H1 (cell line): Measurements from ENCODE around the gene POLN. TPM values are rescaled to one million over a fixed set of nuclear protein-coding genes. Genes with fewer than 3 reads are reported as not detected.

Experiments used
- CTCF ChIA-PET: fragments of 300-600 bp; sonication (Branson Sonifier 250); formaldehyde crosslinking; loops from one replicate; lab custom pipeline; 2021; ENCODE audit not compliant: partially characterized antibody; lab: Charles Lee
- POLR2A ChIA-PET: fragments of 300-600 bp; sonication (Branson Sonifier 250); formaldehyde crosslinking; loops from one replicate; lab custom pipeline; 2021; ENCODE audit warnings: inconsistent platforms; ENCODE audit not compliant: partially characterized antibody; lab: Charles Lee
- DNase-seq, 2 experiments: peaks; one replicate each; pipeline versions ENCODE4 v3.0.0 to v3.0.0-alpha.2; 2010 to 2022; ENCODE audit warnings: low spot score in 2 of 2, low read depth in 1 of 2, mixed read lengths in 1 of 2
- FAIRE-seq: peaks from 2 replicates; lab custom pipeline; 2011; peaks lifted over from hg19 to GRCh38; lab: Jason Lieb, UNC
- H2AFZ ChIP-seq: 2 replicates; pipeline ENCODE4 v1.8.1; 2012; ENCODE audit warnings: low read length, inconsistent platforms
- H2AK5ac ChIP-seq: 2 replicates; pipeline ENCODE4 v1.6.1; 2013; ENCODE audit warnings: low read depth, low read length
- H2BK120ac ChIP-seq: replicated peaks from 2 replicates; pipeline ENCODE3; 2013; ENCODE audit warnings: low read depth, low read length, inconsistent platforms
- H2BK12ac ChIP-seq: 2 replicates; pipeline ENCODE4 v1.6.1; 2013; ENCODE audit warnings: low read depth, low read length
- H2BK15ac ChIP-seq: 2 replicates; pipeline ENCODE4 v1.6.1; 2013; ENCODE audit warnings: low read length
- H2BK20ac ChIP-seq: 2 replicates; pipeline ENCODE4 v1.6.1; 2013; ENCODE audit warnings: low read length
- H2BK5ac ChIP-seq: 2 replicates; pipeline ENCODE4 v1.6.1; 2013; ENCODE audit warnings: low read depth, low read length
- H3K14ac ChIP-seq: 2 replicates; pipeline ENCODE4 v1.6.1; 2013; ENCODE audit warnings: inconsistent platforms; ENCODE audit not compliant: insufficient read length
- H3K18ac ChIP-seq: 2 replicates; pipeline ENCODE4 v1.6.1; 2013; ENCODE audit warnings: low read length; ENCODE audit errors: extremely low read depth
- H3K23ac ChIP-seq: 2 replicates; pipeline ENCODE4 v1.6.1; 2013; ENCODE audit warnings: inconsistent platforms; ENCODE audit not compliant: insufficient read length
- H3K23me2 ChIP-seq: 2 replicates; pipeline ENCODE4 v1.6.1; 2013; ENCODE audit warnings: low read depth, low read length
- H3K27ac ChIP-seq: 2 replicates; pipeline ENCODE4 v1.6.1; 2011; ENCODE audit warnings: low read depth, low read length, inconsistent platforms
- H3K27me3 ChIP-seq, 4 experiments: replicated peaks in 1 of 4; 1 replicate in 1 of 4; 2 replicates in 3 of 4; pipeline versions ENCODE4 v1.6.1 to v1.8.1; 2011 to 2013; ENCODE audit warnings: low read length in 3 of 4, mild to moderate bottlenecking in 3 of 4, inconsistent platforms in 2 of 4, mixed read lengths in 2 of 4, moderate library complexity in 1 of 4; ENCODE audit not compliant: control insufficient read depth in 3 of 4, insufficient read depth in 3 of 4; ENCODE audit errors: extremely low read depth in 1 of 4
- H3K36me3 ChIP-seq, 4 experiments: 2 replicates each; pipeline versions ENCODE4 v1.6.1 to v1.8.1; 2011 to 2013; ENCODE audit warnings: mild to moderate bottlenecking in 4 of 4, low read length in 3 of 4, moderate library complexity in 2 of 4, control low read depth in 1 of 4, inconsistent platforms in 1 of 4; ENCODE audit not compliant: insufficient read depth in 4 of 4, control insufficient read depth in 2 of 4
- H3K4ac ChIP-seq: replicated peaks from 2 replicates; pipeline ENCODE3; 2013; ENCODE audit warnings: low read length, low read depth, mixed read lengths, inconsistent platforms; ENCODE audit not compliant: insufficient read length
- H3K4me1 ChIP-seq, 4 experiments: replicated peaks in 1 of 4; 1 replicate in 1 of 4; 2 replicates in 3 of 4; pipeline versions ENCODE4 v1.6.1 to v1.8.1; 2011 to 2013; ENCODE audit warnings: low read length in 3 of 4, inconsistent platforms in 2 of 4, mixed read lengths in 1 of 4; ENCODE audit not compliant: insufficient read depth in 4 of 4, control insufficient read depth in 3 of 4
- H3K4me2 ChIP-seq, 2 experiments: 2 replicates each; pipeline versions ENCODE4 v1.6.1 to v1.8.1; 2011 to 2013; ENCODE audit warnings: low read depth in 2 of 2, low read length in 2 of 2, control low read depth in 1 of 2, inconsistent platforms in 1 of 2, mild to moderate bottlenecking in 1 of 2; ENCODE audit not compliant: insufficient read depth in 1 of 2
- H3K4me3 ChIP-seq, 4 experiments: fragments of 200-600, 300-600 bp in 1 of 4; sonication (generic), shearing (Covaris generic), sonication (Bioruptor Twin) in 1 of 4; 2 replicates each; pipeline versions ENCODE4 v1.5.1 to v1.8.1; 2011 to 2016; ENCODE audit warnings: low read length in 4 of 4, low read depth in 3 of 4, control low read depth in 2 of 4, inconsistent platforms in 2 of 4, mild to moderate bottlenecking in 2 of 4, mixed read lengths in 1 of 4, moderate library complexity in 1 of 4; ENCODE audit not compliant: insufficient read depth in 2 of 4; ENCODE audit errors: extremely low read depth in 1 of 4
- H3K56ac ChIP-seq: replicated peaks from 2 replicates; pipeline ENCODE3; 2013; ENCODE audit warnings: low read depth, mild to moderate bottlenecking, mixed read lengths, low read length, inconsistent platforms; ENCODE audit not compliant: insufficient read length
- H3K79me1 ChIP-seq: 2 replicates; pipeline ENCODE4 v1.6.1; 2013; ENCODE audit warnings: low read depth, low read length, control low read depth
- H3K79me2 ChIP-seq, 2 experiments: 2 replicates each; pipeline versions ENCODE4 v1.6.1 to v1.8.1; 2012 to 2013; ENCODE audit warnings: low read length in 2 of 2, mild to moderate bottlenecking in 2 of 2, inconsistent platforms in 1 of 2; ENCODE audit not compliant: insufficient read depth in 2 of 2, control insufficient read depth in 1 of 2
- H3K9ac ChIP-seq, 4 experiments: replicated peaks in 1 of 4; 1 replicate in 1 of 4; 2 replicates in 3 of 4; pipeline versions ENCODE4 v1.6.1 to v1.8.1; 2011 to 2013; ENCODE audit warnings: low read depth in 3 of 4, low read length in 3 of 4, control low read depth in 2 of 4, mild to moderate bottlenecking in 2 of 4, moderate library complexity in 2 of 4, inconsistent platforms in 1 of 4; ENCODE audit errors: extremely low read depth in 1 of 4
- H3K9me3 ChIP-seq, 2 experiments: 2 replicates each; pipeline versions ENCODE4 v1.6.1 to v1.8.1; 2012 to 2013; ENCODE audit warnings: mild to moderate bottlenecking in 2 of 2, moderate library complexity in 2 of 2, control low read depth in 1 of 2, inconsistent platforms in 1 of 2, low read depth in 1 of 2, low read length in 1 of 2, mixed read lengths in 1 of 2; ENCODE audit not compliant: insufficient read depth in 2 of 2
- H4K20me1 ChIP-seq, 2 experiments: replicated peaks in 1 of 2; 2 replicates each; pipeline versions ENCODE3 to v1.8.1; 2011 to 2013; ENCODE audit warnings: inconsistent platforms in 2 of 2, low read length in 2 of 2, mild to moderate bottlenecking in 1 of 2; ENCODE audit not compliant: insufficient read depth in 2 of 2, control insufficient read depth in 1 of 2
- H4K5ac ChIP-seq: 2 replicates; pipeline ENCODE4 v1.6.1; 2013; ENCODE audit warnings: low read length, low read depth, mixed read lengths, inconsistent platforms; ENCODE audit not compliant: insufficient read length
- H4K8ac ChIP-seq: 2 replicates; pipeline ENCODE4 v1.8.0; 2013; ENCODE audit warnings: mild to moderate bottlenecking, moderate library complexity, low read length, inconsistent platforms; ENCODE audit not compliant: insufficient read depth; ENCODE audit errors: extremely low read depth
- H4K91ac ChIP-seq: replicated peaks from 2 replicates; pipeline ENCODE3; 2013; ENCODE audit warnings: low read length, mixed read lengths, inconsistent platforms; ENCODE audit not compliant: insufficient read length
- CREB1 ChIP-seq: IDR thresholded peaks from 2 replicates; pipeline ENCODE4 v1.6.1; 2012; ENCODE audit warnings: inconsistent platforms
- CTBP2 ChIP-seq: IDR thresholded peaks from 2 replicates; pipeline ENCODE4 v1.7.0; 2011; ENCODE audit warnings: borderline replicate concordance, mild to moderate bottlenecking, moderate library complexity, mixed read lengths, low read length; ENCODE audit not compliant: insufficient read depth, insufficient read length
- EGR1 ChIP-seq: IDR thresholded peaks from 2 replicates; pipeline ENCODE4 v1.6.1; 2011; ENCODE audit warnings: low read depth, low read length, borderline replicate concordance
- EP300 ChIP-seq, 2 experiments: IDR thresholded peaks; 1 replicate in 1 of 2; 2 replicates in 1 of 2; pipeline ENCODE4 v1.6.1; 2011 to 2012; ENCODE audit warnings: low read depth in 2 of 2, low read length in 2 of 2, mild to moderate bottlenecking in 2 of 2, borderline replicate concordance in 1 of 2, inconsistent platforms in 1 of 2, moderate library complexity in 1 of 2
- HDAC2 ChIP-seq, 2 experiments: fragments of 300-600 bp in 1 of 2; sonication (generic) in 1 of 2; IDR thresholded peaks; 2 replicates each; pipeline ENCODE4 v1.6.1; 2011 to 2012; ENCODE audit warnings: low read depth in 2 of 2, low read length in 2 of 2, mild to moderate bottlenecking in 2 of 2, moderate library complexity in 2 of 2, borderline replicate concordance in 1 of 2, inconsistent platforms in 1 of 2
- RBBP5 ChIP-seq: IDR thresholded peaks from 2 replicates; pipeline ENCODE4 v1.7.1; 2012; ENCODE audit warnings: low read depth, mild to moderate bottlenecking, inconsistent platforms, low read length, moderate library complexity, borderline replicate concordance
- SP2 ChIP-seq: IDR thresholded peaks from 2 replicates; pipeline ENCODE4 v1.6.1; 2012; ENCODE audit warnings: mild to moderate bottlenecking, low read length, inconsistent platforms
- SUZ12 ChIP-seq: fragments of 200-600 bp; sonication (generic); IDR thresholded peaks from 2 replicates; pipeline ENCODE4 v1.6.1; 2012; ENCODE audit warnings: mild to moderate bottlenecking, inconsistent platforms, low read length, moderate library complexity, mixed read lengths
- TAF7 ChIP-seq: optimal IDR thresholded peaks from 2 replicates; pipeline ENCODE3; 2011; ENCODE audit warnings: low read depth, mild to moderate bottlenecking, inconsistent platforms, low read length, moderate library complexity, borderline replicate concordance
- WGBS, 2 experiments: shearing (Covaris generic) in 1 of 2; methylation state at CpG; one replicate each; pipeline versions ENCODE4 v1.1.6 to v1.1.7; 2013 to 2015; ENCODE audit warnings: low lambda C conversion rate in 2 of 2, mixed read lengths in 2 of 2, inconsistent platforms in 1 of 2, low coverage in 1 of 2, missing lambda C conversion rate in 1 of 2; ENCODE audit not compliant: insufficient replicate concordance in 2 of 2, insufficient coverage in 1 of 2, insufficient read length in 1 of 2; ENCODE audit errors: extremely low coverage in 1 of 2, missing lambda C conversion rate in 1 of 2; 5-methylcytosine and 5-hydroxymethylcytosine counted together
- polyA plus RNA-seq, 7 experiments: library from polyadenylated mRNA; depleted of rRNA in 3 of 7; stranded (reverse) in 5 of 7; unstranded in 2 of 7; fragments of >200 nt in 5 of 7; fragments of 200-250 nt in 2 of 7; gene quantifications; 1 replicate in 5 of 7; 2 replicates in 1 of 7; 4 replicates in 1 of 7; pipeline versions ENCODE4 v1.2.1 to v1.2.3, GENCODE V29; 2011 to 2013; ENCODE audit warnings: missing spikeins in 2 of 7, mixed read lengths in 2 of 7
- total RNA-seq: library from RNA; stranded (reverse); fragmentation: NEBNext Ultra II Directional; extraction: Animal tissue kit (Norgen Biotek cat#: 25700); gene quantifications from 2 replicates; pipeline ENCODE4 v1.2.1, GENCODE V29; 2021
- TF ChIP-seq, protein P1 (sequence below): IDR thresholded peaks from 2 replicates; pipeline ENCODE4 v1.6.1; 2011; ENCODE audit warnings: low read depth, mild to moderate bottlenecking, low read length; ENCODE audit not compliant: insufficient read depth

POLN gene
- total and polyA plus RNA-seq, 2 of the 8 experiments (the other 6 are each of a cell fraction or from before 2014, with no cell fraction given), result 0.98 to 1.5 TPM

DNA sequence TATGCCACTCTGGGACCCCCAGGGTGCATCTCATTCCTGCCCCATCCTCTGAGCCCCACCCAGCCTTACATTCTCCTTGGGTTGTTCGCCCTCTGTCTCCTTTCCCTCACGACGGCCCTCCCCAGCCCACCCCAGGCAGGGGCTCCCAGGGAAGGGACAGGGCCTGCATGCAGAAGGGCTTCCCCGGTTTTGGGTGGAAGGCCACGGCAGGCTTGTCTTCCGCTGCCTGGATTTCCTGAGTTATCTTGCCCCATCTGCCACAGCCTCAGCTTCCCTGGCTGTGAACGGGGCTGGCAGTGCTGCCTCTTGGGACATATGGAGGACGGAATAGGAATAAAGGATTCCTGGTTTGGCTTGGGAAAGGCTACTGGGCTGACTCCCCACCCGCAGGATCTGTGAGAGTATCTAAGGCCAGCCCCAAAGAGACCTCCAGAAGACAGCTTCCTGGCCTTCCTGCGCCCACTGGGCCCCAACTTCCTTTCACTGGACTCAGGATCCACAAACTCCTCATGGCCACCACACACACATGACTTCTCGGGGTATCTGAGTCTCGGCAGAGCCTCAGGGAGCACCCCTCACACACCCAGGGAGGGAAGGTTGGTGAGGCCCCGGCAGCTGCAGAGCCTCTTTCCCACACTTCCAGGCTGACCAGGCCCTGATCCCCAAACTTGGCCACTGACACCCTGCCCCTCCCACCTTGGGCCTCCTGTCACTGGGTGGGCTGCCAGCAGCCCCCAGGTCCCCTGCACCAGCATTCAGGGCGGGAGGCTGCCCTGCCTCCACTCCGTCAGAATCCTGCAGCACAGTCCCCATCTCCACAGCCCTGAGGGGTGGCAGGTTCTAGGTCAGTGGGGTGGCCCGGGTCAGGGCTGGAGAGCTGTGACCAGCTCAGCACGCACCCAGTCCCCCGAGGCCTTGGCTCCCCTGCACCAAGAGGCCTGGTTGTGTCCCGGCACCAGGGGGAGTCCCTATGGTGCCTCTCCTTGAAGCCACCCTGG lies 23.5 kb upstream of the POLN start:
- Histone ChIP-seq H4K8ac (no peak overlapping the region; the same call in 1 of the 2 replicates), H3K36me3 (no peaks in the 10 kb centered on the region), H3K18ac (no peak overlapping the region), H4K20me1 (peaks cover 0 to 2% of the 10 kb centered on the region in 2 experiments), H2BK20ac (no peak overlapping the region), H2BK15ac (no peak overlapping the region), H4K91ac (peak overlapping the region; percentile 74), H2BK12ac (no peak overlapping the region), H3K56ac (no peak overlapping the region), H3K9ac (no peak overlapping the region), H2AFZ (no peak overlapping the region), H4K5ac (no peak overlapping the region), H3K4me3 (no peak overlapping the region), H3K9me3 (no peaks in the 10 kb centered on the region), H3K14ac (no peak overlapping the region), H3K27me3 (no peaks in the 10 kb centered on the region), H3K4me2 (no peak overlapping the region), H3K79me1 (no peaks in the 10 kb centered on the region), H3K79me2 (no peaks in the 10 kb centered on the region), H3K4me1 (peaks cover 0 to 18% (median 12%) of the 10 kb centered on the region in 4 experiments; a peak in 5 of 7 replicates), H3K27ac (no peak overlapping the region), H2BK120ac (no peak overlapping the region), H3K23me2 (peaks cover 10% of the 10 kb centered on the region; the same call in 1 of the 2 replicates), H3K4ac (no peak overlapping the region), H2AK5ac (no peak overlapping the region), H3K23ac (no peak overlapping the region), H2BK5ac (no peak overlapping the region)
- ChIA-PET POLR2A (no interaction called here), CTCF (interaction anchor here (1.1 to 1.5 kb wide), 3 partner anchors 14 to 194 kb away, joined by 3 to 4 read pairs (median 3); no protein-coding TSS in a partner anchor)
- 89% methylated on average over 10 of the region's 19 CpGs; no CpG with 5 or more reads in 1 of the 2 experiments for WGBS, 2 experiments
- FAIRE-seq (no peak), DNase-seq (no peak)
- TF ChIP-seq EGR1, result no peak
- TF ChIP-seq CREB1, result no peak
- TF ChIP-seq SP2, result no peak
- no peak for TF ChIP-seq TAF7
- no peak for TF ChIP-seq RBBP5
- TF ChIP-seq EP300 (IDR thresholded peaks at IDR 0.05; ENCODE audit: borderline replicate concordance in 1 of 2, low read depth in 2 of 2, low read length in 2 of 2), result no peak
- TF ChIP-seq CTBP2, result no peak
- no peak for TF ChIP-seq SUZ12
- TF ChIP-seq, protein P1, sequence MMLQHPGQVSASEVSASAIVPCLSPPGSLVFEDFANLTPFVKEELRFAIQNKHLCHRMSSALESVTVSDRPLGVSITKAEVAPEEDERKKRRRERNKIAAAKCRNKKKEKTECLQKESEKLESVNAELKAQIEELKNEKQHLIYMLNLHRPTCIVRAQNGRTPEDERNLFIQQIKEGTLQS, result no peak
- no peak for TF ChIP-seq HDAC2 (IDR thresholded peaks at IDR 0.05; ENCODE audit: borderline replicate concordance in 1 of 2, low read depth in 2 of 2, low read length in 2 of 2)
